CD4-positive, alpha-beta T cell treated with Interferon alpha-2 for 1 hour (primary cell): ENCODE measurements around the gene DNAJC28.
"Not testable (repeated sequence)": the region's sequence is repeated elsewhere in the genome, so short reads cannot be mapped to it uniquely, and the experiment has no call there.

Experiments
- DNase-seq, 2 donors: peaks; one replicate each; pipeline ENCODE4 v3.0.0-alpha.2; 2020 to 2022

The DNAJC28 gene

GRCh38 chr21:33491373-33492102 lies at the start of gene DNAJC28:
Gene DNAJC28, minus strand, starts transcription at chr21:33491716. Its CDS starts 2,323 bp downstream, at chr21:33489393.
- peak; percentile 93 to 96 for DNase-seq

- DNase-seq: no peak
These were observed 49.7 kb upstream of the DNAJC28 start for GRCh38 chr21:33541105-33541711.

DNA sequence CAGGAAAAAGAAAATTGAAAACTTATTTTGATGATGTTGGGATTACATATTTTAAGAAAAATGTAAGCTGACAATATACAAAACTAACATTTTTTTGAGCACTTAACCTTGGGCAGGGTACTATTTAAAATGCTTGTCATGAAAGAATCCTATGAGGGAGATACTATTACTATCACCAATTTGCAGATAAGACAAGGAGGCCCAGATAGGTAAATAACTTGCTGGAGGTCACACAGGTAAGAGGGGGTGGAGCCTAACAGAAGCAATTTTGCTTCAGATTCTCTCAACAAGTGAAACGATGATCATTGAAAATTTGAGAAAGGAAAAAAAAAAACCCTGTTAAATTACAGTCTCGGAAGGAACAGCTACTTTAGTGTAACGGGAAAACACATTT lies 49.2 kb upstream of the DNAJC28 start:
- no peak for DNase-seq

DNA sequence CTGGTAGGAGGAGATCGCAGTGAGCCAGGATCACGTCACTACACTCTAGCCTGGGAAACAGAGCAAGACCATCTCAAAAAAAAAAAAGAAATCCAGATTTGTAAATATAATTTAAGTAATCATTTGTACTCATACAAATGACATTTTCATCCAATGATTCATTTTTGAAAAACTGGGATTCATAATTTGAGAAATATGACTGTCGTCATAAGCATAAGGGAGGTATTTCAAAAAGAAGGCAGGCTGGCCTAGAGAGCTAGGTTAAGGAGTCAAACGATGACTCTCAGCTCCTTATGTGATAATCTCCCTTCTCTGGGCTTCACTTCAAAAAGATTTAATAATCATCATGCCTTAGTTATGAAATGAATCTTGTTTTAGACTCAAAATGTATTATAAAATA lies 48.1 kb upstream of the DNAJC28 start:
- no peak for DNase-seq

DNA sequence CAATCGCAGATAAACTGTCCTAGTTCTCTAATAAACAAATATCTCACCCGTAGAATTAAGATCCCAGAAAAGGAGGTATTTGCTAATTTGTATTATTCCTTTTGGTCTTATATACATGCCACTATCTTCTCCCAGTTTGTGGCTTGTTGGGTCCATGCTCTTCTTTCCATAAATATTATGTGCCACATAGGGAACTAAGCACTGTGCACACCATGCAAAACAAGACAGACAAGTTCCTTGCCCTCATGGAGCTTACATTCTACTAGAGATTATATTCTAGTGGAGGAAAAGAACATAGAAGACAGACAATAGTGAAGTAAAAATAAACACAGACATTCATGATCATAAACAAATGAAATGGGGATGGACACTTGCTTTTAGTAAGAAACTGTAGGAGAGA lies 45.7 kb upstream of the DNAJC28 start:
- DNase-seq: no peak

DNA sequence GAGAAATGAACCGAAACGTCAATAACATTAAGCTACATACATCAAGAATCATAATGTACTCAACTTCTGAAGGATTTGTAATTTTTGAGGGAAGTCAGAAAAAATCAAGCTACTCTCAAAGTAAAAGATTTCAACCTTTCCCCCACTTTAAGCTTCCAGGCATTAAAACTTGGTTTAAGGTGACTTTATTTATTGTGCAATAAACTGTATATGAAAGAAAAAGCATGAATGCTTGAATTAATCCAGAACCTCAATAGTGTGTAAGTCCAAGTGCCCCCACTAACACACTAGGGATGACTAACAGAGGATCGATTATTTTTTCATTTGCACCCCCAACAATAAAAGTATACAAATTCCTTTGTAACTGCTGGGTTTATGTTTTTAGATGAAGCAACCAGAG lies 39.5 kb upstream of the DNAJC28 start:
- DNase-seq: no peak

DNA sequence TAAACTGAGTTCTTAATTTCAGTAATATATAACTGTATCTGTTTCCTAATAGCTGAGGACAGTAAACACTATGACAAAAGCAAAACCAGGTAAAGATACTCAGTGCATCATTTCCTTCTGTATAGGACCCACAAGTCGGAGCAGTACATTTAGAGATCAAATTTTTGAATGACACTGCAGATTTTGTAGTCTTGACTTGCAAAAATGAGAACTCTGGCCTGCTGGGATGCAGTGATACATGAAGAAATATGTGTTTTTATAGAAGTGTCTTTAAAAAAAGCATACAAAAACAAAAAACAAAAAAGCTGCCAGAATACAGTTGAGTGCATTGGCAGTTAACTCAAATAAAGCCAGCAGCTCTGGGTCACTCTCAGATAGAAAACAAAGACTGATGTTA lies 31.4 kb upstream of the DNAJC28 start:
- no peak for DNase-seq

- DNase-seq: no peak
These were observed 30.9 kb upstream of the DNAJC28 start for GRCh38 chr21:33522297-33522952.

DNA sequence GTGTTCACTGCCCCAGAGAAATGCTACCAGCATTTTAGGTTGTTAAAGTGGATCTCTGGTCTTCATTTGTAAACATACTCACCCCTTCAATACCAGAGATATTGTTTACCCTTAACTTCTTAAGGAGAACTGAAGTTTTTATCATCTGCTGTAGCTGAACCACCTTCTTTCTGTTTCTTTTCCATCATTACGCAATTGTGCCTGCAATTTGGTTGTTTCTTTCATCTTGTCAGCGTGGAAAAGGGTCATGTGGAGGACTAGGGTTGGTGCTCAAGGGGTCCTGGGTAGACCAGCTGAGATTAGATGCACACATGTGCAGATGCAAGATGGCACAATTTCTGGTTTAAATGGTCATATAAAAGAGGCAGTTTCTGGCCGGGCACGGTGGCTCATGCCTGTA lies 27.4 kb upstream of the DNAJC28 start:
- no peak for DNase-seq

DNA sequence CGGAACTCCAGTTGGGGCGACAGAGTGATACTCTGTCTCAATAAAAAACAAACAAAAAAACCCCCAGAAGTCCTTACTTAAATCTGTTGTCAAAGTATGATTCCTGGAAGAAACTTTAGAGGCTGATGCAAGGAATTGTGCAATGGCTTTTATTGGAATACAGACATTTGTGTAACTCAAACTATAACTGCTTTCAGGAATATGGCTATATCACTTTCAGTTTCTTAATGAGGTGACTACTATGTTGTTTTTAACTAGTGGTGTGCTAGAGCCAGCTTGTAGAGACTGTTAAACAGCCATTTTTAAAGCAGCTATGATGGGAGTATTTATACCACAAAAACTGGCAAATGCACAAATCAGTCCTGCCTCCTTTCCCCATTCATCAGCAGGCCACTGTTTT lies 22.7 kb upstream of the DNAJC28 start:
- no peak for DNase-seq

DNA sequence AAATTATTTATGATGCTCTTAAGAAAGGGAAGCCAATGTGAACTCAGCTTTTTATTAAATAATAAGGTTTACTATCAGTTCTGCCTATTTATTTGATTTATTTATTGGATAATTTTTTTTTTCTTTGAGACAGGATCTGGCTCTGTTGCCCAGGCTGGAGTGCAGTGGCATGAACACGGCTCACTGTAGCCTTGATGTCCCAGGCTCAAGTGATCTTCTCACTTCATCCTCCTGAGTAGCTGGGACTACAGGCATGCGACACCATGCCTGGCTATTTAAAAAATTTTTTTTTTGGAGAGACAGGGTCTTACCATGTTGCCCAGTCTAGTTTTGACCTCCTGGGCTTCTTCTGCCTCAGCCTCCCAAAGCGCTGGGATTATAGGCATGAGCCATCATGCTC lies 21.0 kb upstream of the DNAJC28 start:
- DNase-seq: no peak

DNA sequence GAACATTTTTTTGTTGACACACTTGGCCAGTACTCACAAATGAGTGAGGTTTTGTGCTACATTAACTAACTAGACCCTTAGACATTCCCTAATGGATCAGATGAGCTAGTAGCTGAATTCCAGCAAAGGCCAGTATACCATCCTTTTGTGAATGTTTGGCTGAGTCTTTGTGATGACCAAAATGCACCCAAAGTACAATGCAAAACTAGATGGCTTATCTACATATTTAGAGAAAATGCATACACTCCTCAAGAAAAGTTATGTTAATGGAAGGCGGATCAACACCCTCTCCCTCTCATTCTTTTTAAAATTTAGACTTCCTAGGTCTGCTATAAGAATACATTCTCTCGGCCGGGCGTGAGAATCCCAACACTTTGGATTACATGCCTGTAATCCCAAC lies 20.1 kb upstream of the DNAJC28 start:
- no peak for DNase-seq

GRCh38 chr21:33510826-33511225 lies 19.3 kb upstream of the DNAJC28 start:
- no peak for DNase-seq

GRCh38 chr21:33507003-33507402 lies 15.5 kb upstream of the DNAJC28 start:
- not testable (repeated sequence) for DNase-seq

DNA sequence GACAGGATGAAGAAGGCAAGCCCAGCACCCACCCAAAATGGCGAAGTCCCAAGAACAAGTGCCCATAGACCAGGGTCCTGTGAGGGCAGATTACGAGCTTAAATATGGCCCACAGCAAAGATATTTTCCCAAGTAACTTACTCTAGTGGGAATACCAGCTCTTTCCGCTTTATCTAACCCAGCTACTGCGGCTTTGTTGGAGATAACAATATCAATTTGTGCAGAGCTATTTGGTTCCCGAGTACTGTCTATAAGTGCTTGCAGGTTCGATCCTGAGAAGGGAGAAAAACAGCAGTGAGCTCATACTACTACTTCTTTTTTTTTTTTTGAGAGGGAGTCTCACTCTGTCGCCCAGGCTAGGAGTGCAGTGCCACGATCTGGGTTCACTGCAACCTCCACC lies 14.3 kb upstream of the DNAJC28 start:
- DNase-seq: no peak

DNA sequence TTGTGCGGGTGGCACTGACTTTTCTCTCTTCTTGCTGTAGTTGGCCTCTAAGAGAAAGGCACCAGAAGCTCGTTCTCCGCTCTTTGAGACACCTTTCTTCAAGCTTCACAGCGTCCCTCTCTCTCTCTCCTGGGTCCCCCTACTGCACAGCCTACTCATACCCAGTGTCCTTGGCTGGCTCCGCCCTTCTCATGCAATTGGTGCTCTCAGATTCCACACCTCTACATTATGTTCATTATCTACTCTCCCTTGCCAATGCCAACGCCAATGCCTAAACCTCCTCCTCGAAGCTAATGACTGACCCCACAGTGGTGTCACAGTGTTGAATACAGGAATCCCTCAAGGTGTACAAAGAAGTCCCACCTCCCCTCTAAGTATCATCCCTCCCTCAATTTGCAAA lies 4.8 kb upstream of the DNAJC28 start:
- DNase-seq: no peak

- no peak for DNase-seq
These were observed 4.2 kb upstream of the DNAJC28 start for GRCh38 chr21:33495743-33496142.

GRCh38 chr21:33493756-33494155 lies 2.2 kb upstream of the DNAJC28 start:
- no peak for DNase-seq

- DNase-seq: no peak
These were observed 1.1 kb upstream of the DNAJC28 start for GRCh38 chr21:33492571-33492970.

DNA sequence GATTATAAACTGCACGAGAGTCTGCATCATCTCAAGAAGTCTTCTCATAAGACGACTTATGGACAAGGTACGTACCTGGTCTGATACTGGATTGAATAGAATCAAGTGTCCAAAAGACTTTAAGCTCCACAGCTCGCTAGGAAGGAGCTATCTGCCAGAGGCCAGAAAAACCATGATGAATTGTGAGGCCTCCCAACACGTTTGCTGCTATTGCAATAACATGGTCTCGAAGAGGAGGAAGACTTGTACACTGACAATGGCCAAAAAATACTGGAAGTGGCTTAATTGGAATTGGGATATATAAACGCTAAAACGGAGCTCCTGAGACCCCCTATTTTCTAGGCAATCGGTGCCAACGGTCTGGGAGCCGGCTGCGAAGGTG lies 534 bp downstream of the DNAJC28 start:
- DNase-seq: no peak

DNA sequence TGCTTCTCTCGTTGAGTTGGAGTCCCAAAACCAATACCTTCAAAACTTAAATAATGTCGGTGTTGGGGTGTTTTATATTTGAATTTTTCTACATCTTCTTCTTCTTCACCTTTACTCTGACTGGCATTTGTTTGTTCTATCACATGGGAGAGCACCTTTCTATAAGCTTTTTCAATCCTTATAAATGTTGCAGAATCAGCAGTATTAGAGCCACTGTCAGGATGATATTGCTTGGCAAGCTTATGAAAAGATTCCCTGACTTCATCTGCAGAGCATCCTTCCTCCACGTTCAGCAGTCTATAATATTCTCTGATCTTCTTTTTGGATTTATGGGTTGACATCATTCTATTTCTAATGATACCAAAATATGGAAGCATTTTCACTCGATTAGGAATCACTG lies 2.6 kb downstream of the DNAJC28 start:
- DNase-seq: no peak

GRCh38 chr21:33487996-33488395 lies 3.5 kb downstream of the DNAJC28 start:
- no peak for DNase-seq

- no peak for DNase-seq
These were observed 10.1 kb downstream of the DNAJC28 start for GRCh38 chr21:33481314-33481943.
